GM12878 (cell line): ENCODE results near the gene LSM6. TPM values are rescaled to one million over a fixed set of nuclear protein-coding genes. Genes with fewer than 3 reads are reported as not detected.

Source experiments
- ATAC-seq: fragments of 200-7000 bp; cut with Tn5 transposase; 3 replicates; pipeline ENCODE4 v1.9.1; 2020; ENCODE audit warnings: mild to moderate bottlenecking, moderate library complexity
- BruUV-seq: library from RNA; stranded (reverse); fragments of 400-500 nt; replicated peaks from 2 replicates; lab custom pipeline; 2021; lab: Mats Ljungman, UMichigan
- CTCF ChIA-PET: fragments of 300-600 bp; sonication (Branson Sonifier 250); formaldehyde crosslinking; extraction: SDS; loops from one replicate; lab custom pipeline; 2021; ENCODE audit warnings: inconsistent platforms; lab: Yijun Ruan, JAX
- POLR2A ChIA-PET: fragments of 350-600 bp; formaldehyde crosslinking; extraction: SDS; loops from one replicate; lab custom pipeline; 2021; ENCODE audit warnings: inconsistent platforms; lab: Charles Lee
- RAD21 ChIA-PET: fragments of 300-600 bp; sonication (Branson Sonifier 250); formaldehyde crosslinking; loops from one replicate; lab custom pipeline; 2023; ENCODE audit warnings: antibody characterized with exemption; ENCODE audit not compliant: unreplicated experiment; lab: Charles Lee
- SMC1A ChIA-PET: fragments of 300-600 bp; sonication (Branson Sonifier 250); formaldehyde crosslinking; loops from one replicate; lab custom pipeline; 2023; ENCODE audit not compliant: unreplicated experiment, uncharacterized antibody; lab: Charles Lee
- DNase-seq: peaks from one replicate; pipeline ENCODE4 v3.0.0-alpha.2; 2011; ENCODE audit warnings: low read depth, low spot score
- FAIRE-seq: peaks from 3 replicates; lab custom pipeline; 2011; peaks lifted over from hg19 to GRCh38; lab: Jason Lieb, UNC
- H2AFZ ChIP-seq: 2 replicates; pipeline ENCODE4 v1.6.0; 2011; ENCODE audit warnings: low read depth, low read length, control low read depth; ENCODE audit not compliant: control insufficient read depth
- H3K27ac ChIP-seq: 2 replicates; pipeline ENCODE4 v1.5.1; 2011; ENCODE audit warnings: control low read depth; ENCODE audit not compliant: control insufficient read depth, insufficient read depth
- H3K27me3 ChIP-seq, 2 experiments: replicated peaks in 1 of 2; 2 replicates each; pipeline versions ENCODE4 v1.6.0 to v1.6.1; 2011; ENCODE audit warnings: low read length in 1 of 2; ENCODE audit not compliant: control insufficient read depth in 2 of 2, insufficient read depth in 2 of 2
- H3K36me3 ChIP-seq, 2 experiments: 2 replicates each; pipeline ENCODE4 v1.5.1; 2011; ENCODE audit warnings: low read length in 1 of 2; ENCODE audit not compliant: control insufficient read depth in 2 of 2, insufficient read depth in 2 of 2
- H3K4me1 ChIP-seq: 2 replicates; pipeline ENCODE4 v1.6.1; 2011; ENCODE audit warnings: mild to moderate bottlenecking, low read length, moderate library complexity, mixed read lengths; ENCODE audit not compliant: control insufficient read depth, insufficient read depth
- H3K4me2 ChIP-seq: 2 replicates; pipeline ENCODE4 v1.6.0; 2011; ENCODE audit warnings: control low read depth; ENCODE audit not compliant: control insufficient read depth, insufficient read depth
- H3K4me3 ChIP-seq: fragments of 200-600 bp; sonication (generic); 2 replicates; pipeline ENCODE4 v1.5.1; 2016
- H3K79me2 ChIP-seq: 2 replicates; pipeline ENCODE4 v1.6.0; 2011; ENCODE audit warnings: low read length; ENCODE audit not compliant: control insufficient read depth, insufficient read depth
- H3K9ac ChIP-seq: 2 replicates; pipeline ENCODE4 v1.8.0; 2011; ENCODE audit warnings: low read length, control low read depth, mixed read lengths; ENCODE audit not compliant: control insufficient read depth, insufficient read depth
- H3K9me3 ChIP-seq: replicated peaks from 3 replicates; pipeline ENCODE4 v1.5.1; 2011; ENCODE audit warnings: mild to moderate bottlenecking, low read length; ENCODE audit not compliant: control insufficient read depth, insufficient read depth
- H4K20me1 ChIP-seq: 2 replicates; pipeline ENCODE4 v1.6.0; 2011; ENCODE audit not compliant: control insufficient read depth, insufficient read depth
- ESRRA ChIP-seq: IDR thresholded peaks from 2 replicates; pipeline ENCODE4 v1.6.1; 2012; ENCODE audit warnings: mild to moderate bottlenecking, low read length, improper control_type of control experiment
- FOXK2 ChIP-seq: fragments of 450-650 bp; IDR thresholded peaks from 2 replicates; pipeline ENCODE4 v1.6.1; 2017; ENCODE audit warnings: mild to moderate bottlenecking, moderate library complexity
- IKZF2 ChIP-seq, 2 experiments: fragments of 450-650 bp; IDR thresholded peaks; 2 replicates each; pipeline ENCODE4 v1.6.1; 2017; ENCODE audit warnings: mild to moderate bottlenecking in 2 of 2, moderate library complexity in 2 of 2
- KAT2A ChIP-seq: conservative IDR thresholded peaks from 2 replicates; pipeline ENCODE4 v1.6.1; 2011; ENCODE audit warnings: low read depth, low read length; ENCODE audit not compliant: control insufficient read depth
- MLLT1 ChIP-seq: fragments of 450-650 bp; IDR thresholded peaks from 2 replicates; pipeline ENCODE4 v1.6.1; 2016; ENCODE audit warnings: mild to moderate bottlenecking
- POLR2A ChIP-seq: IDR thresholded peaks from 2 replicates; pipeline ENCODE4 v1.6.1; 2011; ENCODE audit warnings: low read depth, mild to moderate bottlenecking, low read length
- POLR2AphosphoS5 ChIP-seq: IDR thresholded peaks from 2 replicates; pipeline ENCODE4 v1.6.1; 2011; ENCODE audit warnings: mild to moderate bottlenecking, low read length, inconsistent platforms
- RFX5 ChIP-seq: IDR thresholded peaks from 2 replicates; pipeline ENCODE4 v1.6.1; 2011; ENCODE audit warnings: low read depth, low read length, improper control_type of control experiment
- SREBF1 ChIP-seq: IDR thresholded peaks from 2 replicates; pipeline ENCODE4 v1.6.1; 2012; ENCODE audit warnings: mild to moderate bottlenecking, low read length
- STAT1 ChIP-seq: fragments of 450-650 bp; conservative IDR thresholded peaks from 2 replicates; pipeline ENCODE4 v1.6.1; 2014; ENCODE audit warnings: antibody characterized with exemption, mild to moderate bottlenecking
- ZNF207 ChIP-seq: fragments of 450-650 bp; IDR thresholded peaks from 2 replicates; pipeline ENCODE4 v1.6.1; 2014; ENCODE audit warnings: antibody characterized with exemption, mild to moderate bottlenecking, borderline replicate concordance
- WGBS: methylation state at CpG from one replicate; pipeline ENCODE4 v1.1.6; 2016; ENCODE audit warnings: low lambda C conversion rate; ENCODE audit not compliant: insufficient replicate concordance, insufficient coverage; ENCODE audit errors: missing lambda C conversion rate; 5-methylcytosine and 5-hydroxymethylcytosine counted together
- in situ Hi-C: fragments of 300-500 bp; cut with MboI; formaldehyde crosslinking; loops from 9 replicates; pipeline ENCODE4 v1.14.3; 2018; ENCODE audit warnings: mixed read lengths
- intact Hi-C: fragments of 100-400 bp; cut with micrococcal nuclease; formaldehyde crosslinking; loops from one replicate; pipeline ENCODE4 v1.14.2; 2022; ENCODE audit not compliant: unreplicated experiment
- polyA plus RNA-seq, 11 experiments: library from polyadenylated mRNA; depleted of rRNA in 4 of 11; unstranded in 6 of 11; stranded (reverse) in 5 of 11; fragments of >200 nt; fragmentation: Nextera tagmentation in 4 of 11; fragmentation: Illumina TruSeq in 1 of 11; extraction: Ambion mirVana in 4 of 11; extraction: Trizol in 1 of 11; gene quantifications; 1 replicate in 1 of 11; 2 replicates in 10 of 11; pipeline versions ENCODE4 v1.2.1 to v1.2.3, GENCODE V29; 2011 to 2016; ENCODE audit warnings: inconsistent platforms in 2 of 11, missing spikeins in 2 of 11, low read depth in 1 of 11
- total RNA-seq, 4 experiments: library from RNA; depleted of rRNA in 3 of 4; stranded (reverse); fragments of >200 nt in 3 of 4; fragmentation: Illumina TruSeq in 1 of 4; extraction: Trizol in 1 of 4; gene quantifications; 2 replicates each; pipeline versions ENCODE4 v1.2.1 to v1.2.3, GENCODE V29; 2013 to 2021

LSM6 gene
- total and polyA plus RNA-seq, 10 of the 15 experiments (the other 5 are each of a cell fraction or from before 2014, with no cell fraction given): 68.0 to 282 (median 229) TPM

GRCh38 chr4:146158036-146158745 lies 17.3 kb upstream of the LSM6 start:
- POLR2A ChIA-PET: interaction anchor here (1.2 kb wide), 1 partner anchor 115 kb away, joined by 4 read pairs; no protein-coding TSS in a partner anchor
- no peak for TF ChIP-seq ESRRA
- no peak for TF ChIP-seq SREBF1
- no peak for TF ChIP-seq KAT2A
- TF ChIP-seq POLR2AphosphoS5: no peak
- TF ChIP-seq ZNF207: no peak
- no peak for TF ChIP-seq IKZF2 (IDR thresholded peaks at IDR 0.05)
- TF ChIP-seq MLLT1: no peak
- no peak for TF ChIP-seq STAT1
- no peak for TF ChIP-seq FOXK2
- TF ChIP-seq POLR2A: no peak
- no peak for TF ChIP-seq RFX5
- TF ChIP-seq, all 136 proteins: peak for 0
- DNase-seq (no peak), FAIRE-seq (no peak), ATAC-seq (no peak)
- RAD21 ChIA-PET: interaction anchor here (1.7 kb wide), 1 partner anchor 99 kb away, joined by 5 read pairs; no protein-coding TSS in a partner anchor
- Histone ChIP-seq H3K36me3 (no peaks in the 10 kb centered on the region), H3K4me1 (peaks cover 19% of the 10 kb centered on the region), H3K4me2 (no peak overlapping the region), H3K79me2 (no peaks in the 10 kb centered on the region), H4K20me1 (no peaks in the 10 kb centered on the region), H3K4me3 (no peak overlapping the region), H3K9me3 (peaks cover 3% of the 10 kb centered on the region), H2AFZ (no peak overlapping the region), H3K27me3 (no peaks in the 10 kb centered on the region), H3K9ac (no peak overlapping the region), H3K27ac (no peak overlapping the region)
- in situ Hi-C loops (no loop called here), intact Hi-C loops (loop anchor here (2.0 kb wide), 1 partner anchor 25 kb away; no protein-coding TSS in a partner anchor)
- no TSS peak for BruUV-seq
- CTCF ChIA-PET: interaction anchor here (1.5 kb wide), 1 partner anchor 12 kb away, joined by 4 read pairs; no protein-coding TSS in a partner anchor
- over 99% methylated on average over 5 of the region's 5 CpGs for WGBS
- SMC1A ChIA-PET: interaction anchor here (0.8 to 1.8 kb wide), 8 partner anchors 22 to 115 kb away, joined by 3 to 7 read pairs (median 3); no protein-coding TSS in a partner anchor
